T-helper 2 cell treated with Interferon-gamma antibody and Interleukin-4, amounts not matched to agents 100 ng/mL and 5 ng/mL, for 36 hours (primary cell): ENCODE data around the gene ULK2. TPM values are rescaled to one million over a fixed set of nuclear protein-coding genes. Genes with fewer than 3 reads are reported as not detected.

Source experiments
- intact Hi-C: fragments of 100-400 bp; cut with micrococcal nuclease; formaldehyde crosslinking; loops from one replicate; pipeline ENCODE4 v1.15.1; 2023
- total RNA-seq: library from RNA; stranded (reverse); gene quantifications from 2 replicates; pipeline ENCODE4 v1.2.3, GENCODE V29; 2022

Gene ULK2
- total RNA-seq, 1 donor from 2014 or later: 12.7 TPM

- intact Hi-C loops: loop anchor here (5.0 to 10.0 kb wide), 2 partner anchors 110 to 492 kb away; partner anchors contain the start of genes AKAP10 and MAPK7
Observed at GRCh38 chr17:19867079-19867328, 732 bp downstream of the ULK2 start.

DNA sequence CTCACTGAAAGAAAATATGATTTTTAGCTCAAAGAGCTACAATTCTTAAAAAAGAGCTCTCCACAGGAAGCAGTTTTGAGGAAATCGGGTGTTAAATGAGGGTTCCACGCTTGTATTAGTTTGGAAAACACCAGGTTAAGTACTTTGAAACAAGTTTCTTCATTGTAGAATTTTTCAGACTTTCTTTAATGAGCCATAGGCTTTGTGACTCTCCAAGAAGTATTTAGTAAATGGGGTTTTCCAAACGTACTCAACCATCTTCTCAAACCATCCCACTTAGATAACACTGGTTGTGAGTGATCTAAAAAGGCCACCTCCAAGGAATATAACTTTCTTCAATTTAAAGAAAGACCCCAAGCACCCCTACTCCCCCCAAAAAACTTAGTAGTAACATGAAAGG, 2.7 kb downstream of the ULK2 start:
- intact Hi-C loops: loop anchor here (5.0 to 10.0 kb wide), 2 partner anchors 112 to 490 kb away; partner anchors contain the start of genes AKAP10 and MAPK7

GRCh38 chr17:19860647-19861177, 7.0 kb downstream of the ULK2 start:
- intact Hi-C loops: loop anchor here (10.0 kb wide), 1 partner anchor 486 kb away; the partner anchor contains the start of gene MAPK7

DNA sequence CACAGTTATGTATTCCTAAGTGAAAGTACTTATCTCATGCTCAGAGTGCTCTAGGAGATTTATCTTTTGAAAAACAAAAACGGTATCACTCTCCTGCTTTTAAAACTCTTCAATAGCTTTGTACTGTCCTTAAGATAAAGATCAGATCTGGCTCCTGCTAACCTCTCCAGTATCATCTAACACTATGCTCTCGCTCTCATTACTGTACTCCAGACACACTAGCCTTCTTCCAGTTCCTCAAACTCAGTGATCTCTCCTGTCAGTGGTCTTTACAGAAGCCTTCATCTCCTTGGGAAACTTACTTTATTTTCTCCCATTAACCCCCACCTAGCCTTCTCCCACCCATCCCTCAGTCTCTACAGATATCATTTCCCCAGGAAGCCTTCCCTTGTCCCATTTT, 10.1 kb downstream of the ULK2 start:
- intact Hi-C loops: no loop called here

DNA sequence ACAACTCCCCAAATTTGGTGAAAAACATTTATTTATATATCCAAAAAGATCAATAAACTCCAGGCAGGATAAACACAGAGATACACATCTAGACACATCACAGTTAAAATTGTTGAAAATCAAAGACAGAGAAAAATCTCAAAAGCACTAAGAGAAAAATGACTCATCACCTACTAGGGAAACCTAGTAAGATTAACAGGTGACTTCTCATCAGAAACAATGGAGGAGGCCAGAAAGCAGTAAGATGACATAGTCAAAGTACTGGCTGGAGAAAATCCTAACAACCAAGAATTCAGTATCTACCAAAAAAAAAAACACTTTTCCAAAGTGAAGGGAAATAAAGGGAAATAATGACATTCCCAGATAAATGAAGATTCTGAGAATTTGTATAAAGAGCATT, 33.8 kb downstream of the ULK2 start:
- intact Hi-C loops: no loop called here

DNA sequence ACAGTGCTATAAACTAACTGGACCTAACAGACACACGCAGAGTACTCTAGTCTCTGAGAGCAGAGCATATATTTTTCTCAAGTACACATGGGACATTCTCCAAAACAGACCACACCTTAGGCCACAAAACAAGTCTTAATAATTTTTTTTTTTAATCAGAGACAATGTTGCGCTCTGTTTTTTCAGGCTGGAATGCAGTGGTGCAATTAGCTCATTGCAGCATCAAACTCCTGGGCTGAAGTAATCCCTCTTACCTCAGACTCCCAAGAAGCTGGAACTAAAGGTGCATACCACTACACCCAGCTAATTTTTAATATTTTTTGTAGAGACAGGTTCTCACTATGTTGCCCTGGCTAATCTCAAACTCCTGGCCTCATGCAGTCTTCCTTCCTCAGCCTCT, 37.7 kb downstream of the ULK2 start:
- intact Hi-C loops: no loop called here

- intact Hi-C loops: no loop called here
Observed at GRCh38 chr17:19812407-19812806, 55.3 kb downstream of the ULK2 start.

DNA sequence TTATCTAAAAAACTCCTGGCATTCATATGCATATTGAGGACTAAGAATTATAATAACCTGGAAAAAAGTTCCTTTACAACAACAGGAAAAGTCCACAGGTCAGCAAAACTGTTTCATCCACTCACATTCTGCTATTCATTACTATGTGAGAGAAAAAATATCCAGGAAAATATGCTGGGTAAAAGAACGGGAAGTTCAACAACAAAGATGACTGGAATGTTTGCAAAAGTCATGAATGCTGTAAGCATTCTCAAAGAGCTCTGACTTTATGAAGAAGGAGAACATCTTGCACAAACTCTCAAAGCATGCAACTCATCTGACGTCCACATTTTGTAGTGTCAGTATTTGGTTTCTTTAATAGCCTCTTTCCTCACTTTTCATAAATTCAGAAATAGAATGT, 62.7 kb downstream of the ULK2 start:
- intact Hi-C loops: no loop called here

DNA sequence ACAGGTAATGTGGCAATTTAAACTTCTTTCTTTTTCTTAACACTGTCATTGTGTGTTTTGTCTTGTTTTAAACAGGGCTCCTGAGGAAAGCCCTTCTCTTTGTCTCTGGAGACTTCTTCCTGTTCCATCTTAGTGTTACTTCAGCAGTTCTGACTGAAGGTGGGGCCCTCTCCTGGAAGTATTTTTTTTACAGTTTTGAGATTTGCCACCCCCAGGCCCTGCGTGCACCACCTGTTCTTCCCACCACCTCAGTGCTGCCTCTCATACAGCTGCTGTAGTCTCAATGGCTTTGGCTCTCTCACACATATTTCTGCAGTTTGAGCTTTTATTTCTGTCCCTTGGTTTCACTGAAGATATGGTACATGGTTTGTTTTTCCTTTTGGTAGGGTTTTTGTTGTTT, 67.2 kb downstream of the ULK2 start:
- intact Hi-C loops: no loop called here

GRCh38 chr17:19799796-19800195, 67.9 kb downstream of the ULK2 start:
- intact Hi-C loops: no loop called here

DNA sequence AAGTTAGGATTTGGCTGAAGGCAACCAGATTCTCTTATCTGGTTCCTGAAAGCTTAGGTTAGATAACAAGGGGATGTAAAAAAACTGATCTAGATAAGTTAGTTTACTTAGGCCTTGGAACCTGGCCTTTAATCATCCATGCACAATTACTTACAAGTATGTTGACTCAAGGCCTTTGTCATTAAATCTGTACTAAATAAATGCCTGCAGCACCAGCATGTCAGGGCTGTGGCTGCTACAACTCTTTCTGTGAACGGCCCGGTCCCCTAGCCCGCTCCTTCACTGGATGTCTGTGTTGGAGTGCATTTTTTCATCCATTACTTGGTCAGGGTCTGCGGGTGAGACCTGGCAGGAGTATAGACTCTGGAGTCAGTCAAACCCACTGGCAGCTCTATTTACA, 71.3 kb downstream of the ULK2 start:
- intact Hi-C loops: no loop called here

DNA sequence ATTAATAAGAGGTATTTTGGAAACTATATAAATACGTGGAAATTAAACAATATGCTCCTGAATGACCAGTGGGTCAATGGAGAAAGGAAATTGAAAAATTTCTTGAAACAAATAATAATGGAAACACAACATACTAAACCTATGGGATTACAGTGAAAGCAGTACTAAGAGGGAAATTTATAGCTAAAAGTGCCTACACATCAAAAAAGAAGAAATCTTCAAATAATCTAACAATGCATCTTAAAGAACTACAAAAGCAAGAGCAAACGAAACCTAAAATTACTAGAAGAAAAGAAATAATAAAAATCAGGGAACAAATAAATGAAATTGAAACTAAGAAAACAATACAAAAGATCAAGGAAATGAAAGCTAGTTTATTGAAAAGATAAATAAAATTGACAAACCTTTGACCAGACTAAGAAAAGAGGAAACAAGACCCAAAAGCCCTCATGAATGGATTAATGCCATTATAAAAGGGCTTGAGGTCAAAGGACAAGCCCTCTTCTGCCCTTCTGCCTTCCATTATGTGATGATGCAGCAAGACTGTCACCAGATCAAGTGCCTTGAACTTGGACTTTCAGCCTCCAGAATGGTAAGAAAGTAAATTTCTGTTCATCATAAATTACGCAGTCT, 75.7 kb downstream of the ULK2 start:
- intact Hi-C loops: no loop called here

DNA sequence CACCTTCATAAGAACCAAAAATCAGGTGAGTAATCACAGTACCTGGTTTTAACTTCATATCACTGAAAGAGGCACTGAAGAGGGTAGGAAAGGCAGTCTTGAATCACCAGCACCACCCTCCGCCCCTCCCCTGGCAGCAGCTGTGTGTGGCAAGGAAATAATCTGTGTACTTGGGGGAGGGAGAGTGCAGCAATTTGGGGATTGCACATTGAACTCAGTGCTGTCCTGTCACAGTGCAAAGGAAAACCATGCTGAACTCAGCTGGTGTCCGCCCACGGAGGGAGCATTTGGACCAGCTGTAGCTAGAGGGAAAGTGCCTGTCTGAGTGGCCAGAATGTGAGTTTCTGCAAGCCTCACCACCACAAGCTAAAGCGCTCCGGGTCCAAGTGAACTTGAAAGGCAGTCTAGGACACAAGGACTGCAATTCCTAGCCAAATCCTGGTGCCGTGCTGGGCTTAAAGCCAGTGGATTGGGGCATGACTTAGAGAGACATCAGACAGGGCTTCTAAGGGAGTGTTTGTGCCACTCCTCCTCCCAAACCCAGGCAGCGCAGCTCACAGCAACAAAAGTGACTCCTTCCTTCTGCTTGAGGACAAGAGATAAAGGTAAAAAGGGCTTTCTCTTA, 79.9 kb downstream of the ULK2 start:
- intact Hi-C loops: no loop called here

DNA sequence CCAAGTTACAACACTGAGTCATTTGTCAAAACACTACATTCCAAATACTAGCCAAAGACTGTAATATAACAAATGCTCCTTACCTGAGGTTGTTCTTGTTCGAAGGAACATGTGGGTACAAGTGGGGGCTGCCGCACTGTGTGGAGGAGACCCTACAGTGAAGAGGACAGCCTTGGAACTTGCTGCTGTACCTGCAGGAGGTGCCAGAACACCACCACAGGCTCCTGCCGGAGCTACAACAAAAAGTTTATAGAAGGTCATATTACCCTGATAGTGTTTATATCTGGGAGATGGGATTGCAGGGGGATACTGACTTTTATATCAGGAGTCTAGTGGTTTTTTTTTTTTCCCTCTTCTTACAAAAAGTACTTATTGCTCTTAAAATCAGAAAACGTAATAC, 81.9 kb downstream of the ULK2 start:
- intact Hi-C loops: no loop called here

DNA sequence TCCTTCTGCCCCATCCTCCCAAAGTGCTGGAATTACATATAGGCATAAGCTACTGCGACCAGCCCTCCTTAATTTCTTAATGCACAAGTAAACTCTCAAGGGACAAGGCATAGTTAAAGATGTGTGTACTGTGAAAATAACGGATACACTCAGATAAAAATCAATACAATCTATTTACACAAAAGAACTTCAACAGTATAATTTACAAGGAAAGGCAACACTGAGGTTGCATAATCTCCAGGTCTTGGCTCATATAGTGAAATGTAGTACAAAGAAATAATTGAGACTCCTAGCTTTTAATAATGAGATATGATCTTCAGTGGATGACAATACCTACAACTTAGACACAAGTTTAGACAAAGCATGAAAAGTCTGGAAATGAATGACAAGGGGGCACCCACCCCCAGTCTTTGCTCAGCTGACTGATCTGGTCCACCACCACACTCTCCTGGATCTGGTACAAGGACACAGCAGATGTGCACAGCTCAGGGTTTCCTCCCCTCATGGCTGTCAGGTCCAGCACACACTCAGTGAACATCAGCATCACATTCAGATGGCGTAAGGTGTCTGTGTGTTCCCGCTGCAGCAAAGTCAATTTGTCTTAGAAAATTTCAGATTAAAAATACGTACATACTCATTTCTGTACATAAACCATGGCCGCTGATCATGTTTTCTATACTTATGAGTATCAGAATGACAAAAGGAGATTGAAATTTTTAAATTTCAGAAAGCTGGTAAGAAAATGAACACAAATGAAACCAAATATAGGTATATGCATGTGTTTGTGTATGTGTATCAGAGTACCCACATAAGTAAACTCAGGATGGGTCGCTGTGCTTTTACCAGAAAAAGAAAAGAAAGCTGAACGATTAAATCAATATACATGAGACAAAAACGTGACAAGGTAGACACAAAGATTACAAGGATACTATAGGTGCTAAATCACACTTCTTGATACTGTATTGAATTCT, 86.0 kb downstream of the ULK2 start:
- intact Hi-C loops: no loop called here

- intact Hi-C loops: no loop called here
Observed at GRCh38 chr17:19780846-19781245, 86.9 kb downstream of the ULK2 start.

DNA sequence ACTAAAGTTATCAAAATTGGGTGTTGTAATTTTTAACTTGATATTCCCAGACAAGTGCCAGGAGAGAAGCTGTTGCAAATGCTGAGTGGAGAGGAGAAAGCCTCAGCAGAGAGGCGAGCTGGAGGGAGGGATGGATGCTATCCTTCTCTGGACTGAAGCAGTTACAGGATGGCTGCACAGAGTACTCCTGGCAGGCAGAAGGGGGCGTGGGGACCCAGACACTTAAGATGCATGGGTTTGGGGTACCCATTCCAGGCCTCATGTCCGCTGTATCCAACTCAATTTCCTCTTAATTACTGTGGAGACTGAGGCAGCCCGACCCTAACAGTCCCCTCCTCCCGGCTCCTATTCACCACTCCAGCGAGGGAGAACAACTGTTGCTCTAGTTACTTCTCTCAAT, 94.2 kb downstream of the ULK2 start:
- intact Hi-C loops: no loop called here

DNA sequence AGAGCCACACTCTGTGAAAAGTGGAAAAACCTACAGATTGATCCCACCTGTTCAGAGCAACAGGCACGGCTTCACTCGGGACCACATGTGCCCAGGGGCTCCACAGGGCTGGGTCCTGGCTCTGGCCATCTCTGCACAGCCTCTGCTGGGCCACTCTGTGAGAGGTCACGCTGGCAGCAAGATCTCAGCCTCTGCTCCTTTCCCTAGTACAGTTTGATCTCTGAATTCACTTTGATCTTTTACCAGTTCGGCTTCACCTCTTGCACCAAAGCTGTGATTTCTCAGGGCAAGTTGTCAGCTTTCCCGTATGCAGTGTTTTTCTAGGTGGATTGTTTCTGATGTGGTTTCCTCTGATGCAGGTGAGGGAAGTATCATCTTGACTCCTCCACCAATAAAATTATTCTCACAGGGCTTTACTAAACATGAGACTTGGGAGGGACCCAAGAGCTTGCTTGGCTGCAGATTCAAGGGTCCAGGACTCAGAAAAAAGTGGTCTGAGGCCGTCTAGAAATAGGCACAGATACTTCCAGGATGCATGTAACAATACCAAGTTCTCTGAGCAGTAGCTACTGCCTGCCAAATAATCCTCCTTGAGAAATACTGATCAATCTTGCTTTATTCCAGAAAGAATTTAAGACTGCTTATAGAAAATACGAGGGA, 95.6 kb downstream of the ULK2 start:
- intact Hi-C loops: no loop called here

GRCh38 chr17:19770985-19771735, 96.6 kb downstream of the ULK2 start:
- intact Hi-C loops: no loop called here

GRCh38 chr17:19769946-19770652, 97.6 kb downstream of the ULK2 start:
- intact Hi-C loops: loop anchor here (5.0 kb wide), 1 partner anchor 408 kb away; the partner anchor contains the start of gene B9D1
